Neural cell (in vitro differentiated cells): ENCODE measurements around the gene AGTPBP1. TPM values are rescaled to one million over a fixed set of nuclear protein-coding genes. Genes with fewer than 3 reads are reported as not detected.
"Not testable (repeated sequence)": the region's sequence is repeated elsewhere in the genome, so short reads cannot be mapped to it uniquely, and the experiment has no call there.

Experiments
- H2AFZ ChIP-seq: fragments of 200-600, 300-800 bp; sonication (generic), shearing (Covaris generic); 2 replicates; pipeline ENCODE4 v1.6.0; 2014; ENCODE audit warnings: low read depth, mild to moderate bottlenecking, antibody characterized with exemption, low read length, moderate library complexity
- H3F3A ChIP-seq: fragments of 200-600 bp; shearing (Covaris generic); 2 replicates; pipeline ENCODE4 v1.6.1; 2016; ENCODE audit warnings: mild to moderate bottlenecking, moderate library complexity, mixed read lengths, antibody characterized with exemption, low read length; ENCODE audit not compliant: insufficient read depth, poor library complexity, severe bottlenecking
- H3K27ac ChIP-seq: fragments of 200-600, 300-800 bp; sonication (generic), shearing (Covaris generic); 2 replicates; pipeline ENCODE4 v1.5.1; 2014; ENCODE audit warnings: mild to moderate bottlenecking, low read length, moderate library complexity
- H3K27me3 ChIP-seq: fragments of 300-800, 200-600 bp; sonication (generic), shearing (Covaris generic); 2 replicates; pipeline ENCODE4 v1.6.0; 2014; ENCODE audit warnings: mild to moderate bottlenecking, low read depth, low read length, moderate library complexity; ENCODE audit not compliant: insufficient read depth
- H3K36me3 ChIP-seq: fragments of 300-800, 200-600 bp; sonication (generic), shearing (Covaris generic); 2 replicates; pipeline ENCODE4 v1.5.1; 2014; ENCODE audit warnings: mild to moderate bottlenecking, antibody characterized with exemption, low read length, moderate library complexity; ENCODE audit not compliant: insufficient read depth
- H3K4me2 ChIP-seq: fragments of 300-800, 200-600 bp; sonication (generic), shearing (Covaris generic); 2 replicates; pipeline ENCODE4 v1.6.0; 2014; ENCODE audit warnings: mild to moderate bottlenecking, low read length
- H3K4me3 ChIP-seq: fragments of 300-800, 200-600 bp; sonication (generic), shearing (Covaris generic); 2 replicates; pipeline ENCODE4 v1.5.1; 2014; ENCODE audit warnings: mild to moderate bottlenecking, low read length, moderate library complexity
- H3K79me2 ChIP-seq: fragments of 200-600 bp; shearing (Covaris generic); replicated peaks from 2 replicates; pipeline ENCODE4 v1.6.0; 2014; ENCODE audit warnings: mild to moderate bottlenecking, low read length, moderate library complexity; ENCODE audit not compliant: insufficient read depth
- H3K9ac ChIP-seq: fragments of 300-800, 200-600 bp; sonication (generic), shearing (Covaris generic); 2 replicates; pipeline ENCODE4 v1.6.1; 2016; ENCODE audit warnings: mild to moderate bottlenecking, low read length, mixed read lengths
- H3K9me2 ChIP-seq: fragments of 200-600 bp; shearing (Covaris generic); 2 replicates; pipeline ENCODE4 v1.6.1; 2016; ENCODE audit warnings: mild to moderate bottlenecking, low read length, mixed read lengths; ENCODE audit not compliant: insufficient read depth
- H3K9me3 ChIP-seq: fragments of 200-600, 300-800 bp; sonication (generic), shearing (Covaris generic); 2 replicates; pipeline ENCODE4 v1.6.1; 2016; ENCODE audit warnings: mild to moderate bottlenecking, mixed run types, low read length, moderate library complexity, mixed read lengths
- H4K20me1 ChIP-seq: fragments of 200-600 bp; shearing (Covaris generic); 2 replicates; pipeline ENCODE4 v1.6.1; 2016; ENCODE audit warnings: mild to moderate bottlenecking, mixed run types; ENCODE audit not compliant: insufficient read depth
- EP300 ChIP-seq: fragments of 450-650 bp; conservative IDR thresholded peaks from 2 replicates; pipeline ENCODE4 v1.6.1; 2014; ENCODE audit warnings: antibody characterized with exemption, mild to moderate bottlenecking, moderate library complexity; ENCODE audit not compliant: poor library complexity, severe bottlenecking
- EZH2 ChIP-seq: fragments of 200-600, 300-800 bp; shearing (Covaris generic), sonication (generic); IDR thresholded peaks from 2 replicates; pipeline ENCODE4 v1.6.1; 2014; ENCODE audit warnings: antibody characterized with exemption, low read length, borderline replicate concordance, mild to moderate bottlenecking; ENCODE audit not compliant: insufficient read depth, poor library complexity, severe bottlenecking
- MXI1 ChIP-seq: fragments of 450-650 bp; conservative IDR thresholded peaks from 2 replicates; pipeline ENCODE4 v1.6.1; 2014; ENCODE audit warnings: antibody characterized with exemption, mild to moderate bottlenecking; ENCODE audit not compliant: poor library complexity, severe bottlenecking
- POLR2AphosphoS5 ChIP-seq: IDR thresholded peaks from 2 replicates; pipeline ENCODE4 v1.6.1; 2012
- RAD21 ChIP-seq: fragments of 450-650 bp; conservative IDR thresholded peaks from 2 replicates; pipeline ENCODE4 v1.6.1; 2014; ENCODE audit warnings: antibody characterized with exemption, mild to moderate bottlenecking, moderate library complexity
- REST ChIP-seq: IDR thresholded peaks from 2 replicates; pipeline ENCODE4 v1.6.1; 2012; ENCODE audit warnings: borderline replicate concordance
- SMC3 ChIP-seq: fragments of 450-650 bp; conservative IDR thresholded peaks from 2 replicates; pipeline ENCODE4 v1.6.1; 2014; ENCODE audit warnings: antibody characterized with exemption, mild to moderate bottlenecking, moderate library complexity; ENCODE audit not compliant: poor library complexity
- TAF1 ChIP-seq: IDR thresholded peaks from 2 replicates; pipeline ENCODE4 v1.6.1; 2012; ENCODE audit warnings: low read depth
- polyA plus RNA-seq: library from polyadenylated mRNA; depleted of rRNA; stranded (reverse); fragments of >200 nt; gene quantifications from 2 replicates; pipeline ENCODE4 v1.2.3, GENCODE V29; 2014
- TF ChIP-seq, protein P1 (sequence below): fragments of 450-650 bp; IDR thresholded peaks from 2 replicates; pipeline ENCODE4 v1.5.1; 2014; ENCODE audit warnings: antibody characterized with exemption, mild to moderate bottlenecking, moderate library complexity; ENCODE audit not compliant: poor library complexity, severe bottlenecking

Gene AGTPBP1
- polyA plus RNA-seq, 1 donor from 2014 or later, result 90.7 TPM

DNA sequence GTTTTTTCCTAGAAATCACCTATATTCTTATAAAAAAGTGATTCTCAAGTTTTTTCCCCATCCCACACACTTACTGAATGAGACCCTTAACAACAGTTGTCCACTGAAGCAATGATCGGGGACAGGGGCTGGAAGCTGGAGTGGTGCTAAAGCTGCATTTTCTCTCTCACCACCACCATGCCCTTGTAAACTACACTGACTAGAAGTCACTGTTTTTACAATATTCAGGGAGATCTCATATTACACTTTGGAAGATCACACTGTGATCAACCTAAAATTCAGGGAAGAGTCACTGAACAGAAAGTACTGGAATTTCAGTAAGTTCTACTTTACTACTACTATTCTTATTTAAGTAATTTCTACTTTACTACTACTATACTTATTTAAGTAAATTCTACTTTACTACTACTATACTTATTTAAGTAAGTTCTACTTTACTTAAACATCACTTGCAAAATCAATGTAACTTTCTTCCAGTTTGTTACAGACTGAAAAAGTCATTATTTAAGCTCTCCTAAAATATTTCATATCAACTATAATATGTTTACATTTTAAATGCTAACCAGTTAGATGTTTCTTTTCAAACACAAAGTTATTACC lies 164.3 kb downstream of the AGTPBP1 start:
- no peak overlapping the region for H3K9ac ChIP-seq
- H3K27me3 ChIP-seq, result no peaks in the 10 kb centered on the region
- no peaks in the 10 kb centered on the region for H3F3A ChIP-seq
- H3K9me3 ChIP-seq, result no peaks in the 10 kb centered on the region
- no peak for TF ChIP-seq MXI1
- TF ChIP-seq TAF1, result no peak
- no peak for TF ChIP-seq POLR2AphosphoS5
- TF ChIP-seq SMC3, result no peak
- TF ChIP-seq REST, result no peak
- TF ChIP-seq EZH2, result no peak
- TF ChIP-seq, protein P1, sequence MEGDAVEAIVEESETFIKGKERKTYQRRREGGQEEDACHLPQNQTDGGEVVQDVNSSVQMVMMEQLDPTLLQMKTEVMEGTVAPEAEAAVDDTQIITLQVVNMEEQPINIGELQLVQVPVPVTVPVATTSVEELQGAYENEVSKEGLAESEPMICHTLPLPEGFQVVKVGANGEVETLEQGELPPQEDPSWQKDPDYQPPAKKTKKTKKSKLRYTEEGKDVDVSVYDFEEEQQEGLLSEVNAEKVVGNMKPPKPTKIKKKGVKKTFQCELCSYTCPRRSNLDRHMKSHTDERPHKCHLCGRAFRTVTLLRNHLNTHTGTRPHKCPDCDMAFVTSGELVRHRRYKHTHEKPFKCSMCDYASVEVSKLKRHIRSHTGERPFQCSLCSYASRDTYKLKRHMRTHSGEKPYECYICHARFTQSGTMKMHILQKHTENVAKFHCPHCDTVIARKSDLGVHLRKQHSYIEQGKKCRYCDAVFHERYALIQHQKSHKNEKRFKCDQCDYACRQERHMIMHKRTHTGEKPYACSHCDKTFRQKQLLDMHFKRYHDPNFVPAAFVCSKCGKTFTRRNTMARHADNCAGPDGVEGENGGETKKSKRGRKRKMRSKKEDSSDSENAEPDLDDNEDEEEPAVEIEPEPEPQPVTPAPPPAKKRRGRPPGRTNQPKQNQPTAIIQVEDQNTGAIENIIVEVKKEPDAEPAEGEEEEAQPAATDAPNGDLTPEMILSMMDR, result no peak
- no peak for TF ChIP-seq EP300
- no peak for TF ChIP-seq RAD21
- H3K4me3 ChIP-seq, result no peak overlapping the region
- H3K79me2 ChIP-seq, result no peaks in the 10 kb centered on the region
- peaks cover 3% of the 10 kb centered on the region for H3K36me3 ChIP-seq
- H4K20me1 ChIP-seq, result no peaks in the 10 kb centered on the region
- no peaks in the 10 kb centered on the region for H3K9me2 ChIP-seq
- H2AFZ ChIP-seq, result no peak overlapping the region
- H3K27ac ChIP-seq, result no peak overlapping the region
- no peak overlapping the region for H3K4me2 ChIP-seq

- H3K27ac ChIP-seq, result no peak overlapping the region
- no peaks in the 10 kb centered on the region for H4K20me1 ChIP-seq
- no peaks in the 10 kb centered on the region for H3K79me2 ChIP-seq
- no peaks in the 10 kb centered on the region for H3K9me2 ChIP-seq
- H3K4me3 ChIP-seq, result no peak overlapping the region
- H2AFZ ChIP-seq, result no peak overlapping the region
- no peaks in the 10 kb centered on the region for H3K9me3 ChIP-seq
- H3K9ac ChIP-seq, result no peak overlapping the region
- H3F3A ChIP-seq, result no peaks in the 10 kb centered on the region
- TF ChIP-seq SMC3 (no peak), POLR2AphosphoS5 (no peak), EP300 (no peak), EZH2 (no peak), RAD21 (no peak), REST (no peak), TAF1 (no peak), MXI1 (no peak)
- TF ChIP-seq, protein P1, result no peak
- H3K27me3 ChIP-seq, result no peaks in the 10 kb centered on the region
- H3K4me2 ChIP-seq, result no peak overlapping the region
- peaks cover 3% of the 10 kb centered on the region for H3K36me3 ChIP-seq
Observed at GRCh38 chr9:85575868-85576267, 165.9 kb downstream of the AGTPBP1 start.

DNA sequence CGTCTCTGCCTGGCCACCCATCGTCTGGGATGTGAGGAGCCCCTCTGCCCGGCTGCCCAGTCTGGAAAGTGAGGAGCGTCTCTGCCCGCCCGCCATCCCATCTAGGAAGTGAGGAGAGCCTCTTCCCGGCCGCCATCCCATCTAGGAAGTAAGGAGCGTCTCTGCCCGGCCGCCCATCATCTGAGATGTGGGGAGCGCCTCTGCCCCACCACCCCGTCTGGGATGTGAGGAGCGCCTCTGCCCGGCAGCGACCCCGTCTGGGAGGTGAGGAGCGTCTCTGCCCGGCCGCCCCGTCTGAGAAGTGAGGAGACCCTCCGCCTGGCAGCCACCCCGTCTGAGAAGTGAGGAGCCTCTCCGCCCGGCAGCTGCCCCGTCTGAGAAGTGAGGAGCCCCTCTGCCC lies 168.2 kb downstream of the AGTPBP1 start:
- H3K27ac ChIP-seq, H3K4me2 ChIP-seq, H3K27me3 ChIP-seq, H4K20me1 ChIP-seq, H3F3A ChIP-seq, H3K9ac ChIP-seq, H3K9me2 ChIP-seq, H2AFZ ChIP-seq, H3K4me3 ChIP-seq, H3K79me2 ChIP-seq, H3K36me3 ChIP-seq, H3K9me3 ChIP-seq: not testable (repeated sequence)
